ENCODE data around the gene CFAP74.

- TF ChIP-seq CTCF (IDR thresholded peaks at IDR 0.05 in 4 of 5, conservative IDR thresholded peaks at IDR 0.05 in 1 of 5) (no peak), POLR2A (IDR thresholded peaks at IDR 0.05) (no peak)
Observed at GRCh38 chr1:1964811-1965210, 38.8 kb downstream of the CFAP74 start.
